Tibial nerve (tissue), 4 donors: ENCODE data around the gene COPG2.

ENCODE experiments used
- EP300 ChIP-seq, 2 donors: sonication (generic); formaldehyde crosslinking; IDR thresholded peaks; one replicate each; pipeline ENCODE4 v1.6.1; 2017; ENCODE audit warnings: antibody characterized with exemption in 2 of 2, mild to moderate bottlenecking in 1 of 2
- POLR2A ChIP-seq, 2 donors: fragments of 450-650 bp; IDR thresholded peaks; one replicate each; pipeline ENCODE4 v1.6.1; 2017; ENCODE audit warnings: antibody characterized with exemption in 2 of 2, mild to moderate bottlenecking in 2 of 2, moderate library complexity in 2 of 2
- TF ChIP-seq, protein P1 (sequence below), 5 experiments: fragments of 200-600 bp in 3 of 5; fragments of 450-650 bp in 2 of 5; sonication (generic) in 3 of 5; IDR thresholded peaks; one replicate each; pipeline ENCODE4 v1.5.1; 2016 to 2019; ENCODE audit warnings: antibody characterized with exemption in 5 of 5, mild to moderate bottlenecking in 3 of 5, moderate library complexity in 2 of 5

DNA sequence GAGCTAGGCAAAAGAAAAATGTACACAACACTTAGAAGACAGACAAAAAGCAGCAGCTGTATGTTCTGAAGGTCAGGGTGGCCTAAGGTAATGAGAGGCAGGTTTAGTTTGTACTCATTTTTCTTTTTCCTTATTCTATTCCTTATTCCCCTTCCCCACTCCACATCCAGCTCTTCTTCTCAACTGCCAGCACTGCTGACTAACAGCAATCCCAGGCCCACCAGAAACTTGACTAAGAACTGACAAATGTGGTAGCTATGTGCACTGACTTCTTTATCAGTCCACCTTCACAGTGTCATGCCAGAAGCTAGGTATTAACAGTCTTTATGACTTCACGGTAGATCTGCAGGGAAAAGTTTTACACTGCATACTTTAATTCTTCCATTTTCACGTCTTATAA is 6.1 kb downstream of the COPG2 start:
- TF ChIP-seq EP300 (IDR thresholded peaks at IDR 0.05) (no peak), POLR2A (IDR thresholded peaks at IDR 0.05) (no peak)
- TF ChIP-seq, protein P1, sequence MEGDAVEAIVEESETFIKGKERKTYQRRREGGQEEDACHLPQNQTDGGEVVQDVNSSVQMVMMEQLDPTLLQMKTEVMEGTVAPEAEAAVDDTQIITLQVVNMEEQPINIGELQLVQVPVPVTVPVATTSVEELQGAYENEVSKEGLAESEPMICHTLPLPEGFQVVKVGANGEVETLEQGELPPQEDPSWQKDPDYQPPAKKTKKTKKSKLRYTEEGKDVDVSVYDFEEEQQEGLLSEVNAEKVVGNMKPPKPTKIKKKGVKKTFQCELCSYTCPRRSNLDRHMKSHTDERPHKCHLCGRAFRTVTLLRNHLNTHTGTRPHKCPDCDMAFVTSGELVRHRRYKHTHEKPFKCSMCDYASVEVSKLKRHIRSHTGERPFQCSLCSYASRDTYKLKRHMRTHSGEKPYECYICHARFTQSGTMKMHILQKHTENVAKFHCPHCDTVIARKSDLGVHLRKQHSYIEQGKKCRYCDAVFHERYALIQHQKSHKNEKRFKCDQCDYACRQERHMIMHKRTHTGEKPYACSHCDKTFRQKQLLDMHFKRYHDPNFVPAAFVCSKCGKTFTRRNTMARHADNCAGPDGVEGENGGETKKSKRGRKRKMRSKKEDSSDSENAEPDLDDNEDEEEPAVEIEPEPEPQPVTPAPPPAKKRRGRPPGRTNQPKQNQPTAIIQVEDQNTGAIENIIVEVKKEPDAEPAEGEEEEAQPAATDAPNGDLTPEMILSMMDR (IDR thresholded peaks at IDR 0.05): no peak
